Esophagus (tissue), 2 donors: ENCODE data around the gene SCMH1. TPM values are rescaled to one million over a fixed set of nuclear protein-coding genes. Genes with fewer than 3 reads are reported as not detected.
"Not testable (repeated sequence)": the region's sequence is repeated elsewhere in the genome, so short reads cannot be mapped to it uniquely, and the experiment has no call there.

Experiments
- H3K27ac ChIP-seq, 2 donors: one replicate each; pipeline ENCODE4 v1.5.1; 2013; ENCODE audit warnings: low read depth in 2 of 2, mild to moderate bottlenecking in 2 of 2, inconsistent platforms in 1 of 2, low read length in 1 of 2, moderate library complexity in 1 of 2
- H3K27me3 ChIP-seq, 2 donors: one replicate each; pipeline ENCODE4 v1.6.1; 2013; ENCODE audit warnings: low read length in 2 of 2, control low read depth in 1 of 2, mild to moderate bottlenecking in 1 of 2; ENCODE audit not compliant: insufficient read depth in 2 of 2, control insufficient read depth in 1 of 2
- H3K36me3 ChIP-seq, 2 donors: one replicate each; pipeline ENCODE4 v1.6.1; 2013; ENCODE audit warnings: low read length in 1 of 2; ENCODE audit not compliant: control insufficient read depth in 2 of 2, insufficient read depth in 2 of 2
- H3K4me1 ChIP-seq, 2 donors: one replicate each; pipeline ENCODE4 v1.6.1; 2013; ENCODE audit warnings: low read length in 1 of 2; ENCODE audit not compliant: control insufficient read depth in 2 of 2, insufficient read depth in 2 of 2
- H3K4me3 ChIP-seq, 2 donors: one replicate each; pipeline ENCODE4 v1.5.1; 2013; ENCODE audit warnings: low read length in 2 of 2, mild to moderate bottlenecking in 2 of 2, low read depth in 1 of 2, moderate library complexity in 1 of 2
- H3K9me3 ChIP-seq, 2 donors: one replicate each; pipeline ENCODE4 v1.6.1; 2013; ENCODE audit warnings: mild to moderate bottlenecking in 2 of 2, low read depth in 1 of 2, low read length in 1 of 2, moderate library complexity in 1 of 2; ENCODE audit not compliant: control insufficient read depth in 2 of 2, insufficient read depth in 1 of 2
- WGBS, 2 donors: extraction: QIAGEN DNeasy Blood & Tissue Kit; methylation state at CpG; one replicate each; pipeline ENCODE4 v1.1.7; 2013; 5-methylcytosine and 5-hydroxymethylcytosine counted together
- polyA plus RNA-seq, 2 donors: library from polyadenylated mRNA; stranded (reverse); fragments of 200-250 nt; gene quantifications; one replicate each; pipeline ENCODE4 v1.2.3, GENCODE V29; 2013
- donor health status: healthy with polysubstance abuse.
- donor health status: Bipolar disorder and iron deficiency.

The SCMH1 gene
- polyA plus RNA-seq, 2 donors, result 11.1 to 12.8 TPM

DNA sequence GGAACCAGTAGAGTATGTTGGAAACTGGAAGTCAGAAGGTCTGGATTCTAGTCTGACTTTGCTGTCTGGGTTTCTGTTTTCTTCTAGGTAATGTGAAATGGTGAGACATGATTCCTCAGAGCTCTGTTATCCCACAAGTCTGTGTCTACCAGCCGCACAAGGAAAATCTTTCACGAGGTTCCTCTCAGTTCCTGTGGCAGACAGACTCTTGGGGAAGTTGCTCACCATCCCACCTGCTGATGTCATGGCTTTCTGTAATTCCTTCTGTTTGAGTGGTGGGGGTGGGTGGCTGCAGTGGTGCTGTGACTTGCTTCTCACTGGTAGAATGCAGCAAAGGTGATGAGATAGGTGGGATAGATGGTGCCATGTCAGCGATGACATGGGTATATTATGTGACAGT, 17.1 kb upstream of the SCMH1 start:
- Histone ChIP-seq H3K27ac (no peak overlapping the region), H3K4me1 (no peaks in the 10 kb centered on the region), H3K9me3 (no peaks in the 10 kb centered on the region), H3K36me3 (no peaks in the 10 kb centered on the region), H3K4me3 (no peak overlapping the region), H3K27me3 (no peaks in the 10 kb centered on the region)
- WGBS, 2 donors, result 89 to 96% methylated on average over 3 of the region's 3 CpGs

DNA sequence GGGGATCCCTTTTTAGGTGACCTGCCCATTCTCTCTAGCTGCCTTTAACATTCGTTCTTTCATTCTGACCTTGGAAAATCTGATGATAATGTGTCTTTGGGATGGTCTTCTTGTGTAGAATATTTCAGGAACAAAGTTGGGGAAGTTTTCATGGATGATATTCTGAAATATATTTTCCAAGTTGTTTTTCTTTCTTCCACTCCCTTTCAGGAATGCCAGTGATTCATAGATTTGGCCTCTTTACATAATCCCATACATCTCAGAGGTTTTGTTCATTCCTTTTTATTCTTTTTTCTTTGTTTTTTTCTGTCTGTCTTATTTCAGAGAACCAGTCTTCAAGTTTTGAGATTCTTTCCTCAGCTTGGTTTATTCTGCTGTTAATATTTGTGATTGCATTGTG, 13.9 kb upstream of the SCMH1 start:
- no peaks in the 10 kb centered on the region for H3K27me3 ChIP-seq
- no peaks in the 10 kb centered on the region for H3K4me1 ChIP-seq
- no peaks in the 10 kb centered on the region for H3K36me3 ChIP-seq
- 91 to 96% methylated on average over 1 of the region's 1 CpG for WGBS, 2 donors
- H3K4me3 ChIP-seq, result no peak overlapping the region
- no peak overlapping the region for H3K27ac ChIP-seq
- H3K9me3 ChIP-seq, result no peaks in the 10 kb centered on the region

DNA sequence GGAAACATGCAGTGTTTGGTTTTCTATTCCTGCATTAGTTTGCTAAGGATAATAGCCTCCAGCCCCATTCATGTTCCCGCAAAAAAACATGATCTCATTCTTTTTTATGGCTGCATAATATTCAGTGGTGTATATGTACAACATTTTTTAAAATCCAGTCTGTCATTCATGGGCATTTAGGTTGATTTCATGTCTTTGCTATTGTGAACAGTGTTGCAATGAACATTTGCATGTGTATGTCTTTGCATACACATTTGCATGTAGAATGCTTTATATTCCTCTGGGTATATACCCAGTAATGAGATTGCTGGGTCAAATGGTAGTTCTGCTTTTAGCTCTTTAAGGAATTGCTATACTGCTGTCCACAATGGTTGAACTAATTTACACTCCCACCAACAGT, 9.0 kb upstream of the SCMH1 start:
- not testable (repeated sequence) for H3K36me3 ChIP-seq, H3K4me3 ChIP-seq, H3K4me1 ChIP-seq, H3K27me3 ChIP-seq, H3K27ac ChIP-seq, H3K9me3 ChIP-seq
- 93 to 97% methylated on average over 1 of the region's 1 CpG for WGBS, 2 donors

DNA sequence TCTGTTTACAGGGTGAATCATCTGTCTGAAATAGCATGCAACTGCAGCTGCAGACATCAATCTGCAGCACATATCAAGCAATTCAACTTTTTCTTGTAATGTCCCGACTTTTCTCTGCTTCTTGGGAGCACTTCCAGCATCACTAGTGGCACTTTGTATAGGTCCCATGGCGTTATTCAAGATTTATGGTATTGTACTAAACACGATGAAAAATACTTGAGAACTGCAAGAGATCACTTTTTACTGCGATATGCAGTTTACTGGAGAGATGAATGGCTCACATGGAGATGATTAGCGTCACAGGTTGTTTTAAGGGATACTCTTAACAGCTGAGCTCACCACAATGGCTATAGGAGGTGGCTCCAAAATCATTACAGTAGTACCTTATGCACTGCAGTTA, 7.2 kb upstream of the SCMH1 start:
- Histone ChIP-seq H3K9me3 (no peaks in the 10 kb centered on the region), H3K4me1 (no peaks in the 10 kb centered on the region)
- 81 to 82% methylated on average over 5 of the region's 5 CpGs for WGBS, 2 donors

DNA sequence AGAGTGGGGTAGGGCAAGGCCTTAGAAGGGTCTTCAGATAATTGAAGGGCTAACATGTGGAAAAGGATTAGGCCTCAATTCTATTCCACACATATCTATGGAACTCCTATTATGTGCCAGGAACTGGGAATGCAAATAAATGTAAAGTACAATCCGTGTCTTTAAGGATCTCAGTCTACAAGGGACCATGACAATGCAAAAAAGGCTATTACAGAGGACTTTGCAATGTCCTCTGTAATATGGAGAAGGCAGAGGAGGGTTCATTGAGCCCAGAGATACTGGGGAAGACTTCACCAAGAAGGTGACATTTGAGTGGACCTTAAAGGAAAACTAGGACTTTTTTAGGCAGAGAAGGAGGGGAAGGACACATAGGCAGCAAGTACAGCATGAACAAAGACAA, 4.5 kb upstream of the SCMH1 start:
- Histone ChIP-seq H3K27ac (no peak overlapping the region), H3K4me1 (no peaks in the 10 kb centered on the region), H3K27me3 (no peaks in the 10 kb centered on the region), H3K9me3 (no peaks in the 10 kb centered on the region), H3K4me3 (no peak overlapping the region), H3K36me3 (no peaks in the 10 kb centered on the region)
- WGBS, 2 donors, result 88 to 91% methylated on average over 1 of the region's 1 CpG

More for the DNA sequence above, 7.2 kb upstream of the SCMH1 start:
- no peaks in the 10 kb centered on the region for H3K36me3 ChIP-seq
- no peak overlapping the region for H3K27ac ChIP-seq
- no peaks in the 10 kb centered on the region for H3K27me3 ChIP-seq
- no peak overlapping the region for H3K4me3 ChIP-seq

DNA sequence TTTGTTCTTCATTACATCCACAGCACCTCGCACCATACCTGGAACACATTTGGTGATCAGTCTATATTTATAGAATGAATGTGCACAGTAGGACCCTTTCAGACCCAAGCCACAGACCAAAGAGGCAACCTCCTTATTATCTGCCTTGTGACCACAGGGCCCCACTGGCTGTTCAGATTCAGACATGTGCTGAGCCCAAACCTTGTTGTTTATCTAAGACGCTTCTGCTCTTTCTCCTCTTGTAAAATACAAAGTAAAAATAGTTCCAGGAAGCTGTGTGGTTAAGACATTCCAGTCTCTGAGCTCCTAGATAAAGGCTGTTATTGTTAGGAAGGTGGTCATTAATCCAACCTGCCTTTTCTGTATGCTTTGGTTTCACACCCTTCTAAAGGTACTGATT, 3.6 kb upstream of the SCMH1 start:
- H3K9me3 ChIP-seq, result no peaks in the 10 kb centered on the region
- no peaks in the 10 kb centered on the region for H3K36me3 ChIP-seq
- H3K4me1 ChIP-seq, result no peaks in the 10 kb centered on the region
- WGBS, 2 donors, result 79 to 84% methylated on average over 2 of the region's 2 CpGs
- no peak overlapping the region for H3K27ac ChIP-seq
- no peak overlapping the region for H3K4me3 ChIP-seq
- no peaks in the 10 kb centered on the region for H3K27me3 ChIP-seq

DNA sequence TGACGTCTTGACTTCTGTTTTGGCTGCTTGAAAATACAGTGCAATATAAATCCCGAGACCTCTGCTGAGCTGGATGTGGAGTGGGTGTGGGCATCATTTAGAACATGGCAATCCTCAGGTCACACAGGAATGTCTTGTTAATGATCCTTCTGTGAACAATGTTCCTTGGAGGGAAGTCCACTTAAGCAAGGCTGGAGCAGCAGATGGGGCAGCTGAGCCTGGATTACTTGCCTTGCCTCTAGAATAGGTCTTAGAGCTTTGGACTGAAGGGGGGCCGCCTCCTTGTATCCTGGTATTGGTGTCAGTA, 926 bp upstream of the SCMH1 start:
- Histone ChIP-seq H3K4me3 (no peak overlapping the region), H3K36me3 (no peaks in the 10 kb centered on the region), H3K27ac (no peak overlapping the region), H3K9me3 (no peaks in the 10 kb centered on the region), H3K4me1 (no peaks in the 10 kb centered on the region), H3K27me3 (no peaks in the 10 kb centered on the region)
- WGBS, 2 donors, result 78 to 86% methylated on average over 3 of the region's 3 CpGs

DNA sequence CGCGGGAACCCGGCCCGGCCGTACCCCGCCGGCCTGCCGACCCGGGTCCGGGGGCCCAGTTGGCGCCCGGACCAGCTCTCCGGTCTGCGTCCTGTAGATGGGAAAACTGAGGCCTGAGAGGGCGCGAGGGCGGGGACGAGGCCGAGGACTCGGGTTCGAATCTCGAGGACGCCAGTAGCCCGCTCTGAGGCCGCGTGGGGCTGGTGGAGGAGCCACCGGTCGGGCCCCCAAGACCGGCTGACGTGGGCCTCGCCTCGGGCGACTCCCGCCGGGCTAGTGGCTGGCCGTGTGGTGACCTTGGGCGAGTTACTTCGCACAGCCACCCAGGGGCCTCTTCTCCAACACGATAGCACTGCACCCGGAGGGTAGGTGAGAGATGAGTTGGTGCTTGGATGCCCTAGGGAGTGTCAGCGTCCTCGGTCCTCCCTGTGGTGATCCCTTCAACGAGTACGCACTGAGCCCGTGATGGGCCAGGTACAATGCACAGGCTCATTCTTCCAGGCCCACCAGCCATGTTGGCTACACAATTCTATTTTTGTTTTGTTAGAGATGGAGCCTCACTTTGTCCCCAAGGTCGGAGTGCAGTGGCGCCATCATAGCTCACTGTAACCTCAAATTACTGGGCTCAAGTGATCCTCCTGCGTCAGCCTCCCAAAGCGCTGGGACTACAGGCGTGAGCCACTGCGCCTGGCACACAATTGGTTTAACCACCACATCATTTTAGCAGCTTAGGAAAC, 404 bp upstream of the SCMH1 start:
- Histone ChIP-seq H3K9me3 (no peaks in the 10 kb centered on the region), H3K27me3 (no peaks in the 10 kb centered on the region), H3K27ac (peak overlapping the region; percentile 91), H3K4me3 (peak overlapping the region; percentile 67 to 76), H3K36me3 (no peaks in the 10 kb centered on the region), H3K4me1 (no peaks in the 10 kb centered on the region)
- WGBS, 2 donors, result 16 to 22% methylated on average over 38 to 51 of the region's 51 CpGs

DNA sequence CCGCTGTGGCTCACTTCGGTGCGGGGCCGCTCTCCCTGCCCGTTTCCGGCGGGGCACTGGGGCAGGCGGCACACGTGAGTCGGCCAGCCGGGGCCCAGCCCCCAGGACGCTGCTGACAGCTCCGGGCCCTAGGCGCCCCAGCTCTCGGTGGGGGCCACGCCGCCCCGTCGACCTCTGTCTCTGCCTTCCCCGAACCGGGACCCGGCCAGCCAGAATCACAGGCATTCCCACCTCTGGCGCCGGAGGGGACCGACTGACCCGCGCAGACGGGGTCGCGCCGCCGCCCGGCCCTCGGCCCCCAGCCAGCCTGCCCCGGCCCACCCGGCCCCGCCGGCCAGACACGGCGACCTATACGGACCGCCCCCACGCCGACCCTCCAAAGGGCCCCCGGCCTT, 755 bp downstream of the SCMH1 start:
- H3K4me3 ChIP-seq, result peak overlapping the region; percentile 76 to 93
- peak overlapping the region; percentile 91 for H3K27ac ChIP-seq
- H3K36me3 ChIP-seq, result no peaks in the 10 kb centered on the region
- H3K4me1 ChIP-seq, result no peaks in the 10 kb centered on the region
- H3K27me3 ChIP-seq, result no peaks in the 10 kb centered on the region
- no peaks in the 10 kb centered on the region for H3K9me3 ChIP-seq
- 1 to 2% methylated on average over 34 to 45 of the region's 45 CpGs for WGBS, 2 donors

DNA sequence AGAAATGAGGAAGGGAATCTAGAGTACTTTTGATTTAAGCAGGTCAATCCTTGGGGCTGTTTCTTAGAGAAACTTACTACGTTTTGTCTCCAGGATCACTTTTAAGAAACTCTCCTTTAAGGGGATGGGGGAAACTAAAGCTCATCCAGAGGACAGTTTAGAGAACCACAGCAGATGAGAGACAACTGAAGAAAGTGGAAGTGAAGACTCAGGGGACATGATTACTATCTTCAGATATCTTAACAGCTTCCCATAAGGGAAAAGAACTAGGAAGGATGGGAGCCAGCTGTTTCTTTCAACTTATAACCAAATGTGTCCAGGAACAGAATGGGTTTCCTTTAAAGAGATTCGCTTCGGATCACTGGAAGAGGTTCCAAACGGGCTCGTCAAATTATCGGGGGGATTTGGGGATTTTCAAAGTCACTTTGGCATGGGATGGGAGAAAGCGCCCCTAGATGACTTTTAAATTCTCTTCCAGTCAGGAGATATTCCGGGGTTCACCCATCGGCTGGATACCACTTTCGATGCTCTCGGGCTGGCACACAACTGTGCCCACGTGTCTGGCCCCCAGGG, 1.2 kb downstream of the SCMH1 start:
- WGBS, 2 donors, result 10 to 17% methylated on average over 12 of the region's 12 CpGs
- Histone ChIP-seq H3K27me3 (no peaks in the 10 kb centered on the region), H3K36me3 (no peaks in the 10 kb centered on the region), H3K4me1 (no peaks in the 10 kb centered on the region), H3K4me3 (peak overlapping the region; percentile 76 to 93), H3K27ac (peak overlapping the region; percentile 91), H3K9me3 (no peaks in the 10 kb centered on the region)
